H1 (cell line): ENCODE results near the gene CD300LG. TPM values are rescaled to one million over a fixed set of nuclear protein-coding genes. Genes with fewer than 3 reads are reported as not detected.
"Not testable (repeated sequence)": the region's sequence is repeated elsewhere in the genome, so short reads cannot be mapped to it uniquely, and the experiment has no call there.

ENCODE experiments used
- CTCF ChIA-PET: fragments of 300-600 bp; sonication (Branson Sonifier 250); formaldehyde crosslinking; loops from one replicate; lab custom pipeline; 2021; ENCODE audit not compliant: partially characterized antibody; lab: Charles Lee
- POLR2A ChIA-PET: fragments of 300-600 bp; sonication (Branson Sonifier 250); formaldehyde crosslinking; loops from one replicate; lab custom pipeline; 2021; ENCODE audit warnings: inconsistent platforms; ENCODE audit not compliant: partially characterized antibody; lab: Charles Lee
- DNase-seq, 2 experiments: peaks; one replicate each; pipeline versions ENCODE4 v3.0.0 to v3.0.0-alpha.2; 2010 to 2022; ENCODE audit warnings: low spot score in 2 of 2, low read depth in 1 of 2, mixed read lengths in 1 of 2
- FAIRE-seq: peaks from 2 replicates; lab custom pipeline; 2011; peaks lifted over from hg19 to GRCh38; lab: Jason Lieb, UNC
- H2AFZ ChIP-seq: 2 replicates; pipeline ENCODE4 v1.8.1; 2012; ENCODE audit warnings: low read length, inconsistent platforms
- H2AK5ac ChIP-seq: 2 replicates; pipeline ENCODE4 v1.6.1; 2013; ENCODE audit warnings: low read depth, low read length
- H2BK120ac ChIP-seq: replicated peaks from 2 replicates; pipeline ENCODE3; 2013; ENCODE audit warnings: low read depth, low read length, inconsistent platforms
- H2BK12ac ChIP-seq: 2 replicates; pipeline ENCODE4 v1.6.1; 2013; ENCODE audit warnings: low read depth, low read length
- H2BK15ac ChIP-seq: 2 replicates; pipeline ENCODE4 v1.6.1; 2013; ENCODE audit warnings: low read length
- H2BK20ac ChIP-seq: 2 replicates; pipeline ENCODE4 v1.6.1; 2013; ENCODE audit warnings: low read length
- H2BK5ac ChIP-seq: 2 replicates; pipeline ENCODE4 v1.6.1; 2013; ENCODE audit warnings: low read depth, low read length
- H3K14ac ChIP-seq: 2 replicates; pipeline ENCODE4 v1.6.1; 2013; ENCODE audit warnings: inconsistent platforms; ENCODE audit not compliant: insufficient read length
- H3K18ac ChIP-seq: 2 replicates; pipeline ENCODE4 v1.6.1; 2013; ENCODE audit warnings: low read length; ENCODE audit errors: extremely low read depth
- H3K23ac ChIP-seq: 2 replicates; pipeline ENCODE4 v1.6.1; 2013; ENCODE audit warnings: inconsistent platforms; ENCODE audit not compliant: insufficient read length
- H3K23me2 ChIP-seq: 2 replicates; pipeline ENCODE4 v1.6.1; 2013; ENCODE audit warnings: low read depth, low read length
- H3K27ac ChIP-seq: 2 replicates; pipeline ENCODE4 v1.6.1; 2011; ENCODE audit warnings: low read depth, low read length, inconsistent platforms
- H3K27me3 ChIP-seq, 4 experiments: replicated peaks in 1 of 4; 1 replicate in 1 of 4; 2 replicates in 3 of 4; pipeline versions ENCODE4 v1.6.1 to v1.8.1; 2011 to 2013; ENCODE audit warnings: low read length in 3 of 4, mild to moderate bottlenecking in 3 of 4, inconsistent platforms in 2 of 4, mixed read lengths in 2 of 4, moderate library complexity in 1 of 4; ENCODE audit not compliant: control insufficient read depth in 3 of 4, insufficient read depth in 3 of 4; ENCODE audit errors: extremely low read depth in 1 of 4
- H3K36me3 ChIP-seq, 4 experiments: 2 replicates each; pipeline versions ENCODE4 v1.6.1 to v1.8.1; 2011 to 2013; ENCODE audit warnings: mild to moderate bottlenecking in 4 of 4, low read length in 3 of 4, moderate library complexity in 2 of 4, control low read depth in 1 of 4, inconsistent platforms in 1 of 4; ENCODE audit not compliant: insufficient read depth in 4 of 4, control insufficient read depth in 2 of 4
- H3K4ac ChIP-seq: replicated peaks from 2 replicates; pipeline ENCODE3; 2013; ENCODE audit warnings: low read length, low read depth, mixed read lengths, inconsistent platforms; ENCODE audit not compliant: insufficient read length
- H3K4me1 ChIP-seq, 4 experiments: replicated peaks in 1 of 4; 1 replicate in 1 of 4; 2 replicates in 3 of 4; pipeline versions ENCODE4 v1.6.1 to v1.8.1; 2011 to 2013; ENCODE audit warnings: low read length in 3 of 4, inconsistent platforms in 2 of 4, mixed read lengths in 1 of 4; ENCODE audit not compliant: insufficient read depth in 4 of 4, control insufficient read depth in 3 of 4
- H3K4me2 ChIP-seq, 2 experiments: 2 replicates each; pipeline versions ENCODE4 v1.6.1 to v1.8.1; 2011 to 2013; ENCODE audit warnings: low read depth in 2 of 2, low read length in 2 of 2, control low read depth in 1 of 2, inconsistent platforms in 1 of 2, mild to moderate bottlenecking in 1 of 2; ENCODE audit not compliant: insufficient read depth in 1 of 2
- H3K4me3 ChIP-seq, 4 experiments: fragments of 200-600, 300-600 bp in 1 of 4; sonication (generic), shearing (Covaris generic), sonication (Bioruptor Twin) in 1 of 4; 2 replicates each; pipeline versions ENCODE4 v1.5.1 to v1.8.1; 2011 to 2016; ENCODE audit warnings: low read length in 4 of 4, low read depth in 3 of 4, control low read depth in 2 of 4, inconsistent platforms in 2 of 4, mild to moderate bottlenecking in 2 of 4, mixed read lengths in 1 of 4, moderate library complexity in 1 of 4; ENCODE audit not compliant: insufficient read depth in 2 of 4; ENCODE audit errors: extremely low read depth in 1 of 4
- H3K56ac ChIP-seq: replicated peaks from 2 replicates; pipeline ENCODE3; 2013; ENCODE audit warnings: low read depth, mild to moderate bottlenecking, mixed read lengths, low read length, inconsistent platforms; ENCODE audit not compliant: insufficient read length
- H3K79me1 ChIP-seq: 2 replicates; pipeline ENCODE4 v1.6.1; 2013; ENCODE audit warnings: low read depth, low read length, control low read depth
- H3K79me2 ChIP-seq, 2 experiments: 2 replicates each; pipeline versions ENCODE4 v1.6.1 to v1.8.1; 2012 to 2013; ENCODE audit warnings: low read length in 2 of 2, mild to moderate bottlenecking in 2 of 2, inconsistent platforms in 1 of 2; ENCODE audit not compliant: insufficient read depth in 2 of 2, control insufficient read depth in 1 of 2
- H3K9ac ChIP-seq, 4 experiments: replicated peaks in 1 of 4; 1 replicate in 1 of 4; 2 replicates in 3 of 4; pipeline versions ENCODE4 v1.6.1 to v1.8.1; 2011 to 2013; ENCODE audit warnings: low read depth in 3 of 4, low read length in 3 of 4, control low read depth in 2 of 4, mild to moderate bottlenecking in 2 of 4, moderate library complexity in 2 of 4, inconsistent platforms in 1 of 4; ENCODE audit errors: extremely low read depth in 1 of 4
- H3K9me3 ChIP-seq, 2 experiments: 2 replicates each; pipeline versions ENCODE4 v1.6.1 to v1.8.1; 2012 to 2013; ENCODE audit warnings: mild to moderate bottlenecking in 2 of 2, moderate library complexity in 2 of 2, control low read depth in 1 of 2, inconsistent platforms in 1 of 2, low read depth in 1 of 2, low read length in 1 of 2, mixed read lengths in 1 of 2; ENCODE audit not compliant: insufficient read depth in 2 of 2
- H4K20me1 ChIP-seq, 2 experiments: replicated peaks in 1 of 2; 2 replicates each; pipeline versions ENCODE3 to v1.8.1; 2011 to 2013; ENCODE audit warnings: inconsistent platforms in 2 of 2, low read length in 2 of 2, mild to moderate bottlenecking in 1 of 2; ENCODE audit not compliant: insufficient read depth in 2 of 2, control insufficient read depth in 1 of 2
- H4K5ac ChIP-seq: 2 replicates; pipeline ENCODE4 v1.6.1; 2013; ENCODE audit warnings: low read length, low read depth, mixed read lengths, inconsistent platforms; ENCODE audit not compliant: insufficient read length
- H4K8ac ChIP-seq: 2 replicates; pipeline ENCODE4 v1.8.0; 2013; ENCODE audit warnings: mild to moderate bottlenecking, moderate library complexity, low read length, inconsistent platforms; ENCODE audit not compliant: insufficient read depth; ENCODE audit errors: extremely low read depth
- H4K91ac ChIP-seq: replicated peaks from 2 replicates; pipeline ENCODE3; 2013; ENCODE audit warnings: low read length, mixed read lengths, inconsistent platforms; ENCODE audit not compliant: insufficient read length
- WGBS, 2 experiments: shearing (Covaris generic) in 1 of 2; methylation state at CpG; one replicate each; pipeline versions ENCODE4 v1.1.6 to v1.1.7; 2013 to 2015; ENCODE audit warnings: low lambda C conversion rate in 2 of 2, mixed read lengths in 2 of 2, inconsistent platforms in 1 of 2, low coverage in 1 of 2, missing lambda C conversion rate in 1 of 2; ENCODE audit not compliant: insufficient replicate concordance in 2 of 2, insufficient coverage in 1 of 2, insufficient read length in 1 of 2; ENCODE audit errors: extremely low coverage in 1 of 2, missing lambda C conversion rate in 1 of 2; 5-methylcytosine and 5-hydroxymethylcytosine counted together
- polyA plus RNA-seq, 7 experiments: library from polyadenylated mRNA; depleted of rRNA in 3 of 7; stranded (reverse) in 5 of 7; unstranded in 2 of 7; fragments of >200 nt in 5 of 7; fragments of 200-250 nt in 2 of 7; gene quantifications; 1 replicate in 5 of 7; 2 replicates in 1 of 7; 4 replicates in 1 of 7; pipeline versions ENCODE4 v1.2.1 to v1.2.3, GENCODE V29; 2011 to 2013; ENCODE audit warnings: missing spikeins in 2 of 7, mixed read lengths in 2 of 7
- total RNA-seq: library from RNA; stranded (reverse); fragmentation: NEBNext Ultra II Directional; extraction: Animal tissue kit (Norgen Biotek cat#: 25700); gene quantifications from 2 replicates; pipeline ENCODE4 v1.2.1, GENCODE V29; 2021

CD300LG gene
- total and polyA plus RNA-seq, 2 of the 8 experiments (the other 6 are each of a cell fraction or from before 2014, with no cell fraction given), result 0.06 TPM; not detected in 1

DNA sequence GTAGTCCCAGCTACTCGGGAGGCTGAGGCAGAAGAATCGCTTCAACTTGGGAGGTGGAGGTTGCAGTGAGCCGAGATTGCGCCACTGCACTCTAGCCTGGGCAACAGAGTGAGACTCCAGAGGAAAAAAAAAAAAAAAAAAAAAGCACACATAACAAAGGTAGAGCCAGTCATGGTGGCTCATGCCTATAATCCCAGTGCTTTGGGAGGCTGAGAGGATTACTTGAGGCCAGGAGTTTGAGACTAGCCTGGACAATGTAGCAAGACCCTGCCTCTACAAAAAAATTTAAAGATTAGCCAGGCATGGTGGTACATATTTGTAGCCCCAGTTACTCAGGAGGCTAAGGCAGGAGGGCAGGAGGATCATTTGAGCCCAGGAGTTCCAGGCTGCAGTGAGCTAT lies 47.5 kb downstream of the CD300LG start:
- WGBS, 2 experiments, result 96% methylated on average over 4 of the region's 4 CpGs; no CpG with 5 or more reads in 1 of the 2 experiments

More for the DNA sequence above, 47.5 kb downstream of the CD300LG start:
- FAIRE-seq, H4K91ac ChIP-seq, H3K56ac ChIP-seq, H3K4me2 ChIP-seq, DNase-seq, H4K5ac ChIP-seq, POLR2A ChIA-PET, H3K14ac ChIP-seq, H2BK120ac ChIP-seq, H3K4ac ChIP-seq, H2BK12ac ChIP-seq, H3K79me1 ChIP-seq, H3K27me3 ChIP-seq, H3K9me3 ChIP-seq, H2AFZ ChIP-seq, H3K18ac ChIP-seq, H3K9ac ChIP-seq, H2AK5ac ChIP-seq, H4K20me1 ChIP-seq, H3K79me2 ChIP-seq, H2BK5ac ChIP-seq, H3K23ac ChIP-seq, H4K8ac ChIP-seq, H2BK20ac ChIP-seq, H3K23me2 ChIP-seq, H2BK15ac ChIP-seq, H3K36me3 ChIP-seq, H3K27ac ChIP-seq, H3K4me3 ChIP-seq: not testable (repeated sequence)
- peaks cover 9 to 25% (median 16%) of the 10 kb centered on the region in 4 experiments for H3K4me1 ChIP-seq
- CTCF ChIA-PET, result interaction anchor here (0.7 to 25.8 kb wide), 6 partner anchors 15 to 55 kb away, joined by 3 to 403 read pairs (median 4); partner anchors contain the start of gene CD300LG
